ENCODE data around the gene SETD1B. TPM values are rescaled to one million over a fixed set of nuclear protein-coding genes. Genes with fewer than 3 reads are reported as not detected.
A peak's percentile ranks its signal among the peaks of the same experiment; 100 is the strongest.

Gene SETD1B
- total RNA-seq, 1 experiment from 2014 or later, result 32.2 TPM

DNA sequence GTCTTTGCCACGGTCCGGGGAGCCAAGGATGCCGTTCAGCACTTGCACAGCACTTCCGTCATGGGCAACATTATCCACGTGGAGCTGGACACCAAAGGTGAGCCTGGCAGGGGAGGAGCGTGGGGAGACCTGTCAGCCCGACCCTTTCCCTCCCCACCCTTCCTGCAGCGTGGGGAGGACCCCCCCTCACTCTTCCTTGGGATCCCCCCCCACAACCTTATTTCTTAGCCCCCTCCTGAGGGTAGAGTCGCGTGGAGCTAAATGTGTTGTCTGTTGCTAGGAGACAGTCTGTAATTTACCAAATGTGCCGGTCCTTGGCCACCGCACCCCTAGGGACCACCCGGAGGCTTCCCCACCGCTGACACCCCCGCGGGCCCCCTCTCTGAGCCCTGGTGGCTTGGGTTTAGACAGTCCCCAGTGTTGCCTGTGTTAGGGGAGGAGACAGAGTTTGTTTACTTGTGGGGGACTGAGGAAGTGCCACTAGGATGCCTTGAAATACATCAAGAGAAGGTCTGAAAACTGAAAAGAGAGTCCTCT lies 2.3 kb downstream of the SETD1B start:
- peaks cover 88% of the 10 kb centered on the region for H3K36me3 Mint-ChIP-seq (ENCODE audit: insufficient read depth, unreplicated experiment)
- TF ChIP-seq, protein P1, sequence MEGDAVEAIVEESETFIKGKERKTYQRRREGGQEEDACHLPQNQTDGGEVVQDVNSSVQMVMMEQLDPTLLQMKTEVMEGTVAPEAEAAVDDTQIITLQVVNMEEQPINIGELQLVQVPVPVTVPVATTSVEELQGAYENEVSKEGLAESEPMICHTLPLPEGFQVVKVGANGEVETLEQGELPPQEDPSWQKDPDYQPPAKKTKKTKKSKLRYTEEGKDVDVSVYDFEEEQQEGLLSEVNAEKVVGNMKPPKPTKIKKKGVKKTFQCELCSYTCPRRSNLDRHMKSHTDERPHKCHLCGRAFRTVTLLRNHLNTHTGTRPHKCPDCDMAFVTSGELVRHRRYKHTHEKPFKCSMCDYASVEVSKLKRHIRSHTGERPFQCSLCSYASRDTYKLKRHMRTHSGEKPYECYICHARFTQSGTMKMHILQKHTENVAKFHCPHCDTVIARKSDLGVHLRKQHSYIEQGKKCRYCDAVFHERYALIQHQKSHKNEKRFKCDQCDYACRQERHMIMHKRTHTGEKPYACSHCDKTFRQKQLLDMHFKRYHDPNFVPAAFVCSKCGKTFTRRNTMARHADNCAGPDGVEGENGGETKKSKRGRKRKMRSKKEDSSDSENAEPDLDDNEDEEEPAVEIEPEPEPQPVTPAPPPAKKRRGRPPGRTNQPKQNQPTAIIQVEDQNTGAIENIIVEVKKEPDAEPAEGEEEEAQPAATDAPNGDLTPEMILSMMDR (IDR thresholded peaks at IDR 0.05; ENCODE audit: unreplicated experiment), result no peak
- peak overlapping the region; percentile 44 for H3K27ac Mint-ChIP-seq (ENCODE audit: unreplicated experiment)
- CTCF ChIA-PET, result interaction anchor here (0.6 to 2.6 kb wide), 2 partner anchors 11 to 180 kb away, joined by 3 to 36 read pairs; no protein-coding TSS in a partner anchor
- no peaks in the 10 kb centered on the region for H3K27me3 Mint-ChIP-seq (ENCODE audit: unreplicated experiment)
- peak overlapping the region; percentile 76 for H3K4me3 Mint-ChIP-seq (ENCODE audit: low read depth, unreplicated experiment)
- H3K4me1 Mint-ChIP-seq (ENCODE audit: low read depth, unreplicated experiment), result peaks cover 34% of the 10 kb centered on the region
- no peak for DNase-seq
- H3K9me3 Mint-ChIP-seq (ENCODE audit: low read depth, unreplicated experiment), result no peaks in the 10 kb centered on the region
- BruUV-seq (replicated peaks), result no TSS peak
- intact Hi-C loops (cut with micrococcal nuclease; ENCODE audit: unreplicated experiment), result no loop called here

DNA sequence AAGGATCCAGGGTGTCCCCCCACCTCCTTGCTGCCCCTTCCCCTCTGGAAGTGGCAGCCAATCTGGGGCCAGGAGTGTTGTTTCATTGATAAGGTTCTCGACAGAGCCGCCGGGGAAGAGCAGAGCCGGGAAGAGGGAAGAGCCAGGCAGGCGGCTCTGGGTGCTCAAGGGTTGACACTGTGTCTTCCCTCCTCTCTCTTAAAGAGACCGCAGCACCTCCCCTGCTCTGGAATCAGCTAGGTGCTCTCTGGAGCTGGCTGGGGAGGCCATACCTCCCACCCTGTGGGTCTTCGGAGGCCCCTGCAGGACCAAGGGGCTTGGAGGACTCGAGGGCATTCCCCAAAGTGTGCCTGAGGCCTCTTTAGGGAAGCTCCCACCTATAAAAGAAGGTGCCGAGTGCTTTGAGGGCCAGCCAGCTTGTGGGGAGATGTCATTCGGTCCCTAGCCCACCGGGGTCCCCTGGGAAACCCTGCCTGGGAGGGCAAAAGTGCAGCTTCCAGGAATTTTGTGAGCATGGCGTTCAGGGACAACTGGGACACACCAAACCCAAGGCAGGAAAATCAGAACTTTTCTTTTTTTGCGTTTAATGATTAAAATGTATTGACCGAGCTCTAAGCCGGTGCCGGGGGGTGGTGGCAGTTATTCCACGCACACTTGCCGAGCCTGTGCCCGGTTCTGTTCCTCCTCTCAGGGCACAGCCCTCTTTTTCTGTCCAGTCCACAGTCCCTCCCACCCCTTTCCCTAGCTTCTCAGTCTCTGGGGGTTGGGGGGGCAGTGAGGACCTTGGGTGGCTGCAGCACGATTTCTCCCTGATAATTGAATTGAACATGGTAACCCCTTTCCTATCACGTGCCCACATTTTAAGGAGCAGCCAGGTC lies 3.0 kb downstream of the SETD1B start:
- intact Hi-C loops (cut with micrococcal nuclease; ENCODE audit: unreplicated experiment), result no loop called here
- no TSS peak for BruUV-seq (replicated peaks)
- H3K27ac Mint-ChIP-seq (ENCODE audit: unreplicated experiment), result peak overlapping the region; percentile 54
- peaks cover 34% of the 10 kb centered on the region for H3K4me1 Mint-ChIP-seq (ENCODE audit: low read depth, unreplicated experiment)
- TF ChIP-seq, protein P1 (IDR thresholded peaks at IDR 0.05; ENCODE audit: unreplicated experiment), result no peak
- H3K9me3 Mint-ChIP-seq (ENCODE audit: low read depth, unreplicated experiment), result no peaks in the 10 kb centered on the region
- H3K27me3 Mint-ChIP-seq (ENCODE audit: unreplicated experiment), result no peaks in the 10 kb centered on the region
- CTCF ChIA-PET, result interaction anchor here (0.6 to 2.6 kb wide), 3 partner anchors 11 to 71 kb away, joined by 3 to 36 read pairs (median 4); no protein-coding TSS in a partner anchor
- peak overlapping the region; percentile 76 for H3K4me3 Mint-ChIP-seq (ENCODE audit: low read depth, unreplicated experiment)
- no peak for DNase-seq
- H3K36me3 Mint-ChIP-seq (ENCODE audit: insufficient read depth, unreplicated experiment), result peaks cover 88% of the 10 kb centered on the region

DNA sequence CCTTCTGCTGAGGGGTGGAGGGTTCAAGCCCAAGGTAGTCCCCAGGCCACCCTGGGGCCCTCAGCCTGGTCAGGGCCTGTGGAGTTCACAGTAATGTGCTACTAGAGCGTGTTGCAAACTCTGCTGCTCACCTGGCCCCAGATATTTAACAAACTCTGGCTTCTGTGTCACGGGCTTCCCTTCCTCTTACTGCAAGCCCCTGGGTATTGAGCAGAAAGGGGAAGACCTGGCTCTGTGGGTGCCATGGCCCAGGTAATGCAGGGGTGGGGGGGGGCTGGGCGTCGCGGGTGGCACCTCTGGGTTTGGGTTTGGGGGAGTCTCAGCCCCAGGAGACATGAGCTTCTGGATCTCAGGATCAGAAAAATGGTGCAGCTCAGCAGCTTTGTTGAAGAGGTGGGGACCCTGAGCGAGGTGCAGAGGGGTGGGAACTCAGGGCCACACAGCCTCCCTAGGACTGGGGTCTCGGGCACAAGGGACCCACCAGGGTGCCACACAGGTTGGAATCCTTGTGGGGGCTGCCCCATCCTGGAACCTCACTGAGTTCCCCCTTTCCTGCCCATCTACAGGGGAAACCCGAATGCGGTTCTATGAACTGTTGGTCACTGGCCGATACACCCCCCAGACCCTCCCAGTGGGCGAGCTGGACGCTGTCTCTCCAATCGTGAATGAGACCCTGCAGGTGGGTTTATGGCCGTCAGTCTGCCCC lies 4.0 kb downstream of the SETD1B start:
- Mint-ChIP-seq H3K27me3 (ENCODE audit: unreplicated experiment) (no peaks in the 10 kb centered on the region), H3K4me3 (ENCODE audit: low read depth, unreplicated experiment) (peak overlapping the region; percentile 76), H3K36me3 (ENCODE audit: insufficient read depth, unreplicated experiment) (peaks cover 88% of the 10 kb centered on the region), H3K27ac (ENCODE audit: unreplicated experiment) (peak overlapping the region; percentile 54), H3K9me3 (ENCODE audit: low read depth, unreplicated experiment) (no peaks in the 10 kb centered on the region), H3K4me1 (ENCODE audit: low read depth, unreplicated experiment) (peaks cover 31% of the 10 kb centered on the region)
- DNase-seq, result no peak
- intact Hi-C loops (cut with micrococcal nuclease; ENCODE audit: unreplicated experiment), result no loop called here
- no TSS peak for BruUV-seq (replicated peaks)
- TF ChIP-seq, protein P1 (IDR thresholded peaks at IDR 0.05; ENCODE audit: unreplicated experiment), result no peak
- CTCF ChIA-PET, result interaction anchor here (0.6 to 2.6 kb wide), 2 partner anchors 12 to 70 kb away, joined by 4 to 36 read pairs; no protein-coding TSS in a partner anchor

DNA sequence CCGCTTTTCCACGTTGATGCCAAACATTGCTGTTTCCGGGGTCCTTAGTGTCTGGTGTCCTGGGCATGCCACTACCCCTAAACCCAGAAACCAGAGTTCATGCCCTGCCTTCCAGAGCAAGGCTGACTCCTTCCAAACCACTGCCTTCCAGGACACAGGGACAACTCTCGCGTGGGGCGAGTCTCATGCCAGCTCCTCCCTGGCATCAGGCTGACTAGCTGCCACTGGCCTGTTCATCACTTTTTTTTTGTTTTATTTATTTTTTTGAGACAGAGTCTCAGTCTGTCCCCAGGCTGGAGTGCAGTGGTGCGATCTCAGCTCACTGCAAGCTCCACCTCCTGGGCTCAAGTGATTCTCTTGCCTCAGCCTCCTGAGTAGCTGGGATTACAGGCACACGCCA lies 4.8 kb downstream of the SETD1B start:
- H3K36me3 Mint-ChIP-seq (ENCODE audit: insufficient read depth, unreplicated experiment), result peaks cover 88% of the 10 kb centered on the region
- BruUV-seq (replicated peaks), result no TSS peak

More for the DNA sequence above, 4.8 kb downstream of the SETD1B start:
- Mint-ChIP-seq H3K4me3 (ENCODE audit: low read depth, unreplicated experiment) (no peak overlapping the region), H3K9me3 (ENCODE audit: low read depth, unreplicated experiment) (no peaks in the 10 kb centered on the region), H3K4me1 (ENCODE audit: low read depth, unreplicated experiment) (peaks cover 39% of the 10 kb centered on the region), H3K27ac (ENCODE audit: unreplicated experiment) (no peak overlapping the region), H3K27me3 (ENCODE audit: unreplicated experiment) (no peaks in the 10 kb centered on the region)
- TF ChIP-seq, protein P1 (IDR thresholded peaks at IDR 0.05; ENCODE audit: unreplicated experiment), result no peak
- CTCF ChIA-PET, result interaction anchor here (4.6 kb wide), 1 partner anchor 12 kb away, joined by 179 read pairs; the partner anchor contains the start of gene RHOF
- intact Hi-C loops (cut with micrococcal nuclease; ENCODE audit: unreplicated experiment), result no loop called here
- DNase-seq, result no peak

Data from Calu3 (cell line).